HG03095 (cell line): ENCODE measurements around the gene CREBBP.

Source experiments
- ATAC-seq: cut with Tn5 transposase; IDR thresholded peaks from one replicate; pipeline ENCODE4 v1.9.1; 2021; ENCODE audit warnings: moderate library complexity; ENCODE audit not compliant: unreplicated experiment

Gene CREBBP

GRCh38 chr16:3879887-3880564 lies 487 bp downstream of the CREBBP start:
- no peak for ATAC-seq

- no peak for ATAC-seq
Observed at GRCh38 chr16:3879258-3879886, 1.1 kb downstream of the CREBBP start.

GRCh38 chr16:3878610-3879009 lies 1.9 kb downstream of the CREBBP start:
- no peak for ATAC-seq

- no peak for ATAC-seq
Observed at GRCh38 chr16:3876695-3877094, 3.8 kb downstream of the CREBBP start.

GRCh38 chr16:3876160-3876559 lies 4.4 kb downstream of the CREBBP start:
- no peak for ATAC-seq

- ATAC-seq: no peak
Observed at GRCh38 chr16:3874794-3875692, 5.5 kb downstream of the CREBBP start.

- ATAC-seq: no peak
Observed at GRCh38 chr16:3874242-3874641, 6.3 kb downstream of the CREBBP start.

GRCh38 chr16:3873482-3874173 lies 6.9 kb downstream of the CREBBP start:
- ATAC-seq: no peak

GRCh38 chr16:3872216-3872895 lies 8.2 kb downstream of the CREBBP start:
- no peak for ATAC-seq

- no peak for ATAC-seq
Observed at GRCh38 chr16:3868967-3869366, 11.5 kb downstream of the CREBBP start.

GRCh38 chr16:3868556-3868955 lies 12.0 kb downstream of the CREBBP start:
- ATAC-seq: no peak

- no peak for ATAC-seq
Observed at GRCh38 chr16:3866703-3867431, 13.6 kb downstream of the CREBBP start.

GRCh38 chr16:3865241-3865640 lies 15.3 kb downstream of the CREBBP start:
- no peak for ATAC-seq

- ATAC-seq: no peak
Observed at GRCh38 chr16:3864562-3864961, 16.0 kb downstream of the CREBBP start.

GRCh38 chr16:3863587-3863986 lies 16.9 kb downstream of the CREBBP start:
- no peak for ATAC-seq

GRCh38 chr16:3861808-3862451 lies 18.6 kb downstream of the CREBBP start:
- ATAC-seq: no peak

- no peak for ATAC-seq
Observed at GRCh38 chr16:3859889-3860288, 20.6 kb downstream of the CREBBP start.

- no peak for ATAC-seq
Observed at GRCh38 chr16:3858801-3859200, 21.7 kb downstream of the CREBBP start.
